Glutamatergic neuron (in vitro differentiated cells): ENCODE results near the gene CSNK1G1. TPM values are rescaled to one million over a fixed set of nuclear protein-coding genes. Genes with fewer than 3 reads are reported as not detected.

Source experiments
- DNase-seq: peaks from one replicate; pipeline ENCODE4 v3.0.0; 2022
- H3K27ac Mint-ChIP-seq: one replicate; pipeline ENCODE4 v1.8.0; 2020; ENCODE audit warnings: mild to moderate bottlenecking, mixed read lengths, inconsistent platforms; ENCODE audit not compliant: unreplicated experiment
- H3K27me3 Mint-ChIP-seq: one replicate; pipeline ENCODE4 v1.8.0; 2020; ENCODE audit warnings: mild to moderate bottlenecking, moderate library complexity, mixed read lengths, inconsistent platforms; ENCODE audit not compliant: unreplicated experiment
- H3K36me3 Mint-ChIP-seq: one replicate; pipeline ENCODE4 v1.8.0; 2020; ENCODE audit warnings: mild to moderate bottlenecking, mixed read lengths, inconsistent platforms; ENCODE audit not compliant: unreplicated experiment
- H3K4me1 Mint-ChIP-seq: one replicate; pipeline ENCODE4 v1.8.0; 2020; ENCODE audit warnings: mild to moderate bottlenecking, low read depth, mixed read lengths, inconsistent platforms; ENCODE audit not compliant: unreplicated experiment
- H3K4me3 Mint-ChIP-seq: one replicate; pipeline ENCODE4 v1.8.0; 2020; ENCODE audit warnings: mild to moderate bottlenecking, mixed read lengths, inconsistent platforms; ENCODE audit not compliant: unreplicated experiment
- H3K9me3 Mint-ChIP-seq: one replicate; pipeline ENCODE4 v1.8.0; 2020; ENCODE audit warnings: mild to moderate bottlenecking, moderate library complexity, mixed read lengths, inconsistent platforms; ENCODE audit not compliant: unreplicated experiment
- CTCF ChIP-seq: fragments of 200-600 bp; sonication (generic); IDR thresholded peaks from one replicate; pipeline ENCODE4 v1.5.0; 2021; ENCODE audit not compliant: partially characterized antibody, unreplicated experiment
- total RNA-seq: library from RNA; stranded (reverse); fragmentation: NEBNext Ultra II Directional; extraction: Animal tissue kit (Norgen Biotek cat#: 25700); gene quantifications from one replicate; pipeline ENCODE4 v1.2.1, GENCODE V29; 2021; ENCODE audit not compliant: unreplicated experiment

Gene CSNK1G1
- total RNA-seq, 1 donor from 2014 or later, result 34.2 TPM

DNA sequence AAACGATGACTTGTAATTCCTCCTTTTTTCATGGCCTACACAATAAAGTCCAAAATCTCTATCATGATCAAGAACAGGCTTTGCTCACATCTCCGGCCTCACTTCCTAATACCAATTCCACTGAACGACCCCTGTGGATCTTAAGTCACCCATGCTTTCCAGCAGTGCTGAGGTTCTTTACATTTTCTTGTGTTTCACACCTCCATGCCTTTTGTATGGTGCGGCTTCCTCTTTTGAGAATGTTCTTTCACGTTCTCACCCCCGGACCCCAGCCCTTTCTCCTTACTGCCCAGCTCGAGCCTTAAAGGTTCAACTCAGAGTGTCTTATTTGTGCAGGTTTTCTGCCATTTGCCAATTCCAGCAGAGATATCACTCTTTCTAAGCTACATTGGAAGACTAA lies 70.1 kb downstream of the CSNK1G1 start:
- H3K27ac Mint-ChIP-seq, result no peak overlapping the region
- TF ChIP-seq CTCF, result no peak
- no peak for DNase-seq
- H3K27me3 Mint-ChIP-seq, result peaks cover 2% of the 10 kb centered on the region
- H3K4me3 Mint-ChIP-seq, result no peak overlapping the region
- H3K4me1 Mint-ChIP-seq, result peaks cover 3% of the 10 kb centered on the region
- H3K9me3 Mint-ChIP-seq, result no peaks in the 10 kb centered on the region
- H3K36me3 Mint-ChIP-seq, result no peaks in the 10 kb centered on the region

DNA sequence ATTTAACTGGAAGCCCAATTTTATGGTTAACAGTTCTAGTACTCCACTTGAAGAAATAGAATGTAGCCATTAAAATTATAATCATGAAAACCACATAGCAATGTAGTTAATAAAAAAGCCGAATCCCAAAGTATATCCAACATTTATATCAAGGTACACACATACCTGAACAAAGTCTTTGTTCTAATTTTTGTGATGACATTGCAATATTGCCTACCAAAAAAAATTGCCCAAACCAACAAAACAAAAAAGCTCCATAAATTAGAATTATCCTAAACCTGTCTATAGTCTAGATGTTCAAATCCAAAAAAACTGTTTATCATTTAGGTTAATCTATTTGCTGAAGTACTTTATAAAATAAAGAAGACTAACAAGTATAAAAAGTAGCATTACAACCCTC lies 70.8 kb downstream of the CSNK1G1 start:
- no peak overlapping the region for H3K27ac Mint-ChIP-seq
- TF ChIP-seq CTCF, result no peak
- no peak overlapping the region for H3K4me3 Mint-ChIP-seq
- H3K4me1 Mint-ChIP-seq, result peaks cover 3% of the 10 kb centered on the region
- no peaks in the 10 kb centered on the region for H3K9me3 Mint-ChIP-seq
- DNase-seq, result no peak
- H3K27me3 Mint-ChIP-seq, result peaks cover 2% of the 10 kb centered on the region
- no peaks in the 10 kb centered on the region for H3K36me3 Mint-ChIP-seq

- Mint-ChIP-seq H3K4me1 (peaks cover 3% of the 10 kb centered on the region), H3K27ac (no peak overlapping the region), H3K9me3 (no peaks in the 10 kb centered on the region), H3K36me3 (no peaks in the 10 kb centered on the region), H3K27me3 (peaks cover 2% of the 10 kb centered on the region), H3K4me3 (no peak overlapping the region)
- no peak for DNase-seq
- TF ChIP-seq CTCF, result no peak
These were observed 71.9 kb downstream of the CSNK1G1 start for GRCh38 chr15:64284042-64284441.

DNA sequence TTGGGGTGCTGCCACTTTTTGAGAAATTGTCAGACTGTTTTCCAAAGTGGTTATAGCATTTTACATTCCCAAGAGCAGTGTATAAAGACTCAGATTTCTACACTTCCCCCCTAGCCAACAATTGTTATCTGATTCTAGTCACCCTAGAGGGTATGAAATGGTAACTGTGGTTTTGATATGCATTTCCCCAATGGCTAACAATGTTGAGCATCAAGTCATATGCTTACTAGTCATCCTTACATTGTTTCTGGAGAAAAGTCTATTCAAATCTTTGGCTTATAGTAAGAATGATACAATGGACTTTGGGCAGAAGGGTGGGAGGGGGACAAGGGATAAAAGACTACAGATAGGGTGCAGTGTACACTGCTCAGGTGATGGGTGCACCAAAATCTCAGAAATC lies 73.3 kb downstream of the CSNK1G1 start:
- H3K9me3 Mint-ChIP-seq, result no peaks in the 10 kb centered on the region
- no peak for TF ChIP-seq CTCF
- H3K4me1 Mint-ChIP-seq, result peaks cover 2% of the 10 kb centered on the region
- H3K36me3 Mint-ChIP-seq, result no peaks in the 10 kb centered on the region
- peaks cover under 1% of the 10 kb centered on the region for H3K27me3 Mint-ChIP-seq
- no peak overlapping the region for H3K27ac Mint-ChIP-seq
- H3K4me3 Mint-ChIP-seq, result no peak overlapping the region
- DNase-seq, result no peak

- Mint-ChIP-seq H3K27me3 (no peaks in the 10 kb centered on the region), H3K36me3 (no peaks in the 10 kb centered on the region), H3K9me3 (no peaks in the 10 kb centered on the region), H3K4me1 (no peaks in the 10 kb centered on the region), H3K27ac (no peak overlapping the region), H3K4me3 (no peak overlapping the region)
- no peak for TF ChIP-seq CTCF
- no peak for DNase-seq
These were observed 76.8 kb downstream of the CSNK1G1 start for GRCh38 chr15:64279131-64279530.
